MCF 10A (cell line): ENCODE results near the gene ADAMTSL3. TPM values are rescaled to one million over a fixed set of nuclear protein-coding genes. Genes with fewer than 3 reads are reported as not detected.
"Not testable (repeated sequence)": the region's sequence is repeated elsewhere in the genome, so short reads cannot be mapped to it uniquely, and the experiment has no call there.

ENCODE experiments used
- BruUV-seq: library from RNA; stranded (reverse); fragments of 400-500 nt; replicated peaks from 2 replicates; lab custom pipeline; 2021; lab: Mats Ljungman, UMichigan
- CTCF ChIA-PET: fragments of 300-600 bp; sonication (Branson Sonifier 250); formaldehyde crosslinking; extraction: SDS; loops from one replicate; lab custom pipeline; 2021; ENCODE audit warnings: antibody characterized with exemption, inconsistent platforms; lab: Yijun Ruan, JAX
- POLR2A ChIA-PET: fragments of 300-600, 350-650 bp; sonication (Branson Sonifier 250); formaldehyde crosslinking; extraction: SDS; loops from one replicate; lab custom pipeline; 2020; ENCODE audit warnings: antibody characterized with exemption, inconsistent platforms; lab: Yijun Ruan, JAX
- DNase-seq: peaks from one replicate; pipeline ENCODE4 v3.0.0-alpha.2; 2018; ENCODE audit not compliant: unreplicated experiment
- H3K27ac Mint-ChIP-seq: one replicate; pipeline ENCODE4 v1.8.0; 2022; ENCODE audit warnings: mild to moderate bottlenecking, low read depth, mixed read lengths; ENCODE audit not compliant: unreplicated experiment
- H3K27me3 Mint-ChIP-seq: one replicate; pipeline ENCODE4 v1.8.0; 2022; ENCODE audit warnings: mixed read lengths; ENCODE audit not compliant: insufficient read depth, unreplicated experiment
- H3K36me3 Mint-ChIP-seq: one replicate; pipeline ENCODE4 v1.8.0; 2022; ENCODE audit warnings: mild to moderate bottlenecking, moderate library complexity, mixed read lengths; ENCODE audit not compliant: insufficient read depth, unreplicated experiment
- H3K4me1 Mint-ChIP-seq: one replicate; pipeline ENCODE4 v1.8.0; 2022; ENCODE audit warnings: mixed read lengths; ENCODE audit not compliant: insufficient read depth, unreplicated experiment
- H3K4me3 Mint-ChIP-seq: one replicate; pipeline ENCODE4 v1.8.0; 2022; ENCODE audit warnings: mild to moderate bottlenecking, moderate library complexity, mixed read lengths; ENCODE audit not compliant: unreplicated experiment
- H3K9me3 Mint-ChIP-seq: one replicate; pipeline ENCODE4 v1.8.0; 2022; ENCODE audit warnings: mixed read lengths; ENCODE audit not compliant: unreplicated experiment
- CTCF ChIP-seq: fragments of 200-600 bp; IDR thresholded peaks from one replicate; pipeline ENCODE4 v1.8.0; 2022; ENCODE audit warnings: antibody characterized with exemption, mild to moderate bottlenecking; ENCODE audit not compliant: unreplicated experiment
- intact Hi-C: fragments of 100-400 bp; cut with micrococcal nuclease; formaldehyde crosslinking; loops from 2 replicates; pipeline ENCODE4 v1.14.1; 2022
- total RNA-seq: library from RNA; stranded (reverse); gene quantifications from 2 replicates; pipeline ENCODE4 v1.2.3, GENCODE V29; 2022

Gene ADAMTSL3
- total RNA-seq, 1 experiment from 2014 or later, result 1.2 TPM

- peaks cover 4% of the 10 kb centered on the region for H3K36me3 Mint-ChIP-seq
- no peak overlapping the region for H3K4me3 Mint-ChIP-seq
- no peak for TF ChIP-seq CTCF
- CTCF ChIA-PET, result interaction anchor here (0.6 to 0.7 kb wide), 2 partner anchors 30 to 85 kb away, joined by 3 read pairs; no protein-coding TSS in a partner anchor
- no peaks in the 10 kb centered on the region for H3K27me3 Mint-ChIP-seq
- no peak overlapping the region for H3K27ac Mint-ChIP-seq
- H3K9me3 Mint-ChIP-seq, result peaks cover 9% of the 10 kb centered on the region
- peaks cover 11% of the 10 kb centered on the region for H3K4me1 Mint-ChIP-seq
- POLR2A ChIA-PET, result no interaction called here
- DNase-seq, result no peak
- BruUV-seq, result no TSS peak
- intact Hi-C loops, result no loop called here
Observed at GRCh38 chr15:83697716-83698115, 43.8 kb downstream of the ADAMTSL3 start.

DNA sequence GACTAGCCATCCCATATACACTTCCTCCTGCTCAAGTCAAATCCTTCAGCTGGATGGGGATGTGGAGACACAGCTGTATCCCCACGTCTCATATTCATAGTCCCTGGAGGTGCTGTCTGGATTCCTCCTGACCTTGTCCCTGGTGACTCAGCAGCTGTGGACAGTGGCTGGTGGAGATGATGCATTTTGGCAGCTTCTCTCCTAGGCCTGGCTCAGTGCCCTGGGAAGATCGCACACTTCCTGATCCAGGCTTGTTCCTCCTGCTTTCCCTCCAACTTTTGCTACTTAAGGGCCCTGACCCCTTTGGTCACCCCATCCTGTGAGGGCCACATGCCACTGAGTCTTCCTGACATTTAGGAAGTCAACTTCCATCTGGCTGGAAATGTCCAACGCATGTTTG is 44.4 kb downstream of the ADAMTSL3 start:
- no peak for TF ChIP-seq CTCF
- H3K4me1 Mint-ChIP-seq, result peaks cover 11% of the 10 kb centered on the region
- H3K27me3 Mint-ChIP-seq, result no peaks in the 10 kb centered on the region
- H3K27ac Mint-ChIP-seq, result no peak overlapping the region
- no TSS peak for BruUV-seq
- DNase-seq, result peak; percentile 81
- ChIA-PET POLR2A (no interaction called here), CTCF (interaction anchor here (0.7 kb wide), 1 partner anchor 84 kb away, joined by 3 read pairs; no protein-coding TSS in a partner anchor)
- H3K9me3 Mint-ChIP-seq, result peaks cover 9% of the 10 kb centered on the region
- H3K36me3 Mint-ChIP-seq, result peaks cover 4% of the 10 kb centered on the region
- intact Hi-C loops, result no loop called here
- H3K4me3 Mint-ChIP-seq, result no peak overlapping the region

- intact Hi-C loops, result no loop called here
- H3K9me3 Mint-ChIP-seq, result peaks cover 9% of the 10 kb centered on the region
Observed at GRCh38 chr15:83699028-83699427, 45.1 kb downstream of the ADAMTSL3 start.

DNA sequence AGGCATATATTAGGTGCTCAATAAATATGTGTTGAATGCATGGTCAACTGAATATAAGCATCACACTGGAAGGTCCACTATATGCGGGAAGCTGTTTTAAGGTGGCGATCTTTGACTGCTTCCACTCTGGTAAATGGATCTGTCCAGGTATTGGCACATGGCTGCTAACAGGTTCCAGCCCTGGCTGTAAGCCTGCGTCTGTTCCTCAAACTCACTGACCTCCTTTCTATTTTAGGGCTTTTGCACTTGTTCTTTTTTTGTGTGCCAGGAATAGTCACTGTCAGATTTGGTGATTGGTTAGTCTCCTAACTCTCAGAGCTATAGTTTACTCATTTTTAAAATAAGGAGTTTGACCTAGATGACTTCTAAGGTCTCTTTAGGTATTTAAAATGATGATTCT is 46.2 kb downstream of the ADAMTSL3 start:
- Mint-ChIP-seq H3K9me3 (peaks cover 9% of the 10 kb centered on the region), H3K27me3 (no peaks in the 10 kb centered on the region), H3K4me1 (peaks cover 11% of the 10 kb centered on the region), H3K36me3 (peaks cover 4% of the 10 kb centered on the region), H3K27ac (no peak overlapping the region), H3K4me3 (no peak overlapping the region)
- BruUV-seq, result no TSS peak
- ChIA-PET CTCF (no interaction called here), POLR2A (no interaction called here)
- no peak for DNase-seq
- TF ChIP-seq CTCF, result no peak
- intact Hi-C loops, result no loop called here

More at GRCh38 chr15:83699028-83699427, 45.1 kb downstream of the ADAMTSL3 start:
- Mint-ChIP-seq H3K27ac (no peak overlapping the region), H3K4me1 (peaks cover 11% of the 10 kb centered on the region), H3K36me3 (peaks cover 4% of the 10 kb centered on the region), H3K4me3 (no peak overlapping the region), H3K27me3 (no peaks in the 10 kb centered on the region)
- CTCF ChIA-PET, result no interaction called here
- POLR2A ChIA-PET, result no interaction called here
- DNase-seq, result no peak
- no peak for TF ChIP-seq CTCF
- no TSS peak for BruUV-seq

- DNase-seq, H3K27ac Mint-ChIP-seq, H3K36me3 Mint-ChIP-seq, POLR2A ChIA-PET, CTCF ChIA-PET, intact Hi-C loops, H3K9me3 Mint-ChIP-seq, BruUV-seq, H3K4me3 Mint-ChIP-seq, H3K27me3 Mint-ChIP-seq: not testable (repeated sequence)
- H3K4me1 Mint-ChIP-seq, result peaks cover 11% of the 10 kb centered on the region
Observed at GRCh38 chr15:83702314-83702713, 48.4 kb downstream of the ADAMTSL3 start.
